WTC11 (cell line): ENCODE measurements around the gene LPAR2. TPM values are rescaled to one million over a fixed set of nuclear protein-coding genes. Genes with fewer than 3 reads are reported as not detected.

Source experiments
- ATAC-seq: fragments of 200-7000 bp; cut with Tn5 transposase; 2 replicates; pipeline ENCODE4 v1.10.0; 2021; ENCODE audit warnings: mild to moderate bottlenecking, moderate library complexity
- CTCF ChIA-PET: fragments of 300-600 bp; sonication (Branson Sonifier 250); formaldehyde crosslinking; loops from one replicate; lab custom pipeline; 2021; ENCODE audit warnings: antibody characterized with exemption; lab: Charles Lee
- POLR2A ChIA-PET: fragments of 350-600 bp; sonication (Branson Sonifier 250); formaldehyde crosslinking; loops from one replicate; lab custom pipeline; 2021; ENCODE audit warnings: antibody characterized with exemption; lab: Charles Lee
- DNase-seq: peaks from one replicate; pipeline ENCODE4 v3.0.0; 2021; ENCODE audit warnings: low spot score
- H3K27ac Mint-ChIP-seq: 2 replicates; pipeline ENCODE4 v1.8.0; 2021; ENCODE audit warnings: mixed read lengths
- H3K27me3 Mint-ChIP-seq: 2 replicates; pipeline ENCODE4 v1.8.0; 2021; ENCODE audit warnings: low read depth, mild to moderate bottlenecking, moderate library complexity, mixed read lengths
- H3K36me3 Mint-ChIP-seq: 2 replicates; pipeline ENCODE4 v1.8.0; 2021; ENCODE audit warnings: mixed read lengths
- H3K4me1 Mint-ChIP-seq: 2 replicates; pipeline ENCODE4 v1.8.0; 2022; ENCODE audit warnings: mixed read lengths
- H3K4me3 Mint-ChIP-seq: 2 replicates; pipeline ENCODE4 v1.8.0; 2021; ENCODE audit warnings: mild to moderate bottlenecking, moderate library complexity, mixed read lengths
- H3K9me3 Mint-ChIP-seq: 2 replicates; pipeline ENCODE4 v1.8.0; 2021; ENCODE audit warnings: mixed read lengths
- ATF2 ChIP-seq: sonication (generic); formaldehyde crosslinking; IDR thresholded peaks from 2 replicates; pipeline ENCODE4 v1.8.1; 2022; ENCODE audit warnings: low read depth, missing genetic modification reagents, borderline replicate concordance
- ATF3 ChIP-seq: sonication (generic); formaldehyde crosslinking; conservative IDR thresholded peaks from 2 replicates; pipeline ENCODE4 v1.8.1; 2022; ENCODE audit warnings: mild to moderate bottlenecking, missing genetic modification reagents
- ATF6 ChIP-seq: sonication (generic); formaldehyde crosslinking; IDR thresholded peaks from 2 replicates; pipeline ENCODE4 v1.8.1; 2023; ENCODE audit warnings: mild to moderate bottlenecking, missing genetic modification reagents
- CREB1 ChIP-seq: sonication (generic); formaldehyde crosslinking; IDR thresholded peaks from 2 replicates; pipeline ENCODE4 v1.8.0; 2023; ENCODE audit warnings: mild to moderate bottlenecking, missing genetic modification reagents
- CREM ChIP-seq: sonication (generic); formaldehyde crosslinking; IDR thresholded peaks from 2 replicates; pipeline ENCODE4 v1.8.1; 2022; ENCODE audit warnings: mild to moderate bottlenecking, missing genetic modification reagents, moderate library complexity
- E2F1 ChIP-seq: sonication (generic); formaldehyde crosslinking; IDR thresholded peaks from 2 replicates; pipeline ENCODE4 v1.8.0; 2022; ENCODE audit warnings: mild to moderate bottlenecking, missing genetic modification reagents
- FOXP1 ChIP-seq: sonication (generic); formaldehyde crosslinking; IDR thresholded peaks from 2 replicates; pipeline ENCODE4 v1.8.0; 2022; ENCODE audit warnings: missing genetic modification reagents, mild to moderate bottlenecking, moderate library complexity, borderline replicate concordance
- GRHL2 ChIP-seq: fragments of 250-450 bp; sonication (Bioruptor Pico); IDR thresholded peaks from 2 replicates; pipeline ENCODE4 v1.8.0; 2022; ENCODE audit warnings: mild to moderate bottlenecking, moderate library complexity; ENCODE audit not compliant: insufficient replicate concordance, severe bottlenecking
- GTF2I ChIP-seq: fragments of 250-450 bp; sonication (Bioruptor Pico); conservative IDR thresholded peaks from 2 replicates; pipeline ENCODE4 v1.4.0; 2021; ENCODE audit warnings: mild to moderate bottlenecking
- HMGXB4 ChIP-seq: sonication (generic); formaldehyde crosslinking; IDR thresholded peaks from 2 replicates; pipeline ENCODE4 v1.8.1; 2023; ENCODE audit warnings: mild to moderate bottlenecking, moderate library complexity, missing genetic modification reagents
- KAT7 ChIP-seq: sonication (generic); formaldehyde crosslinking; IDR thresholded peaks from 2 replicates; pipeline ENCODE4 v1.8.1; 2023; ENCODE audit warnings: missing genetic modification reagents, mild to moderate bottlenecking, borderline replicate concordance
- NFATC4 ChIP-seq: fragments of 250-450 bp; sonication (Bioruptor Pico); IDR thresholded peaks from 2 replicates; pipeline ENCODE4 v1.9.0; 2021; ENCODE audit warnings: mild to moderate bottlenecking
- NR1H2 ChIP-seq: sonication (generic); formaldehyde crosslinking; IDR thresholded peaks from 2 replicates; pipeline ENCODE4 v1.9.0; 2021; ENCODE audit warnings: mild to moderate bottlenecking, moderate library complexity, missing genetic modification reagents
- NR2C2 ChIP-seq: sonication (generic); formaldehyde crosslinking; IDR thresholded peaks from 2 replicates; pipeline ENCODE4 v1.8.0; 2022; ENCODE audit warnings: mild to moderate bottlenecking, missing genetic modification reagents
- OVOL2 ChIP-seq: fragments of 250-450 bp; sonication (Bioruptor Pico); IDR thresholded peaks from 2 replicates; pipeline ENCODE4 v1.9.0; 2021; ENCODE audit warnings: mild to moderate bottlenecking, borderline replicate concordance
- SOX15 ChIP-seq: fragments of 250-450 bp; sonication (Bioruptor Pico); IDR thresholded peaks from 2 replicates; pipeline ENCODE4 v1.9.0; 2021; ENCODE audit warnings: mild to moderate bottlenecking
- SP1 ChIP-seq: sonication (generic); formaldehyde crosslinking; conservative IDR thresholded peaks from 2 replicates; pipeline ENCODE4 v1.8.1; 2022; ENCODE audit warnings: missing genetic modification reagents
- STAT6 ChIP-seq: sonication (generic); formaldehyde crosslinking; conservative IDR thresholded peaks from 2 replicates; pipeline ENCODE4 v1.8.1; 2023; ENCODE audit warnings: mild to moderate bottlenecking, low read depth, missing genetic modification reagents, moderate library complexity
- TCF7 ChIP-seq: sonication (generic); formaldehyde crosslinking; IDR thresholded peaks from 2 replicates; pipeline ENCODE4 v1.8.0; 2022; ENCODE audit warnings: mild to moderate bottlenecking, low read depth, missing genetic modification reagents, moderate library complexity
- TP53 ChIP-seq: sonication (generic); formaldehyde crosslinking; IDR thresholded peaks from 2 replicates; pipeline ENCODE4 v1.8.1; 2023; ENCODE audit warnings: mild to moderate bottlenecking, missing genetic modification reagents
- USF1 ChIP-seq: sonication (generic); formaldehyde crosslinking; IDR thresholded peaks from 2 replicates; pipeline ENCODE4 v1.8.0; 2022; ENCODE audit warnings: mild to moderate bottlenecking, missing genetic modification reagents
- ZMAT4 ChIP-seq: fragments of 250-450 bp; sonication (Bioruptor Pico); IDR thresholded peaks from 2 replicates; pipeline ENCODE4 v1.9.0; 2021; ENCODE audit warnings: mild to moderate bottlenecking
- ZNF317 ChIP-seq: sonication (generic); formaldehyde crosslinking; IDR thresholded peaks from 2 replicates; pipeline ENCODE4 v1.8.1; 2023; ENCODE audit warnings: low read depth, mild to moderate bottlenecking, moderate library complexity, missing genetic modification reagents, borderline replicate concordance
- ZNF416 ChIP-seq: fragments of 250-450 bp; sonication (Bioruptor Pico); IDR thresholded peaks from 2 replicates; pipeline ENCODE4 v1.9.0; 2021; ENCODE audit warnings: mild to moderate bottlenecking, inconsistent platforms
- total RNA-seq: library from RNA; stranded (reverse); gene quantifications from 3 replicates; pipeline ENCODE4 v1.2.3, GENCODE V29; 2021

The LPAR2 gene
- total RNA-seq, 1 experiment from 2014 or later: 44.5 TPM

GRCh38 chr19:19624032-19624570 is 3.9 kb downstream of the LPAR2 start (continued):
- TF ChIP-seq OVOL2 (CRISPR knock-in tag) (no peak), NR2C2 (CRISPR knock-in tag) (no peak), ZMAT4 (CRISPR knock-in tag) (no peak)
- TF ChIP-seq, all 79 proteins: peak for 0

GRCh38 chr19:19623383-19623782 is 4.6 kb downstream of the LPAR2 start:
- Mint-ChIP-seq H3K4me1 (peaks cover 21% of the 10 kb centered on the region), H3K36me3 (peaks cover 16% of the 10 kb centered on the region), H3K9me3 (no peaks in the 10 kb centered on the region), H3K27ac (no peak overlapping the region), H3K27me3 (peaks cover 14% of the 10 kb centered on the region), H3K4me3 (no peak overlapping the region)
- CTCF ChIA-PET: no interaction called here
- POLR2A ChIA-PET: interaction anchor here (0.7 kb wide), 1 partner anchor 39 kb away, joined by 4 read pairs; no protein-coding TSS in a partner anchor
- DNase-seq (no peak), ATAC-seq (no peak)
- TF ChIP-seq ATF3 (CRISPR knock-in tag) (no peak), STAT6 (CRISPR knock-in tag) (no peak), TP53 (CRISPR knock-in tag) (no peak), GTF2I (CRISPR knock-in tag) (no peak), NR1H2 (CRISPR knock-in tag) (no peak), USF1 (CRISPR knock-in tag) (no peak), ZNF317 (CRISPR knock-in tag) (no peak), SOX15 (CRISPR knock-in tag) (no peak), ZNF416 (CRISPR knock-in tag) (no peak), CREM (CRISPR knock-in tag) (no peak), TCF7 (CRISPR knock-in tag) (no peak), CREB1 (CRISPR knock-in tag) (no peak), HMGXB4 (CRISPR knock-in tag) (no peak)

- ATAC-seq (no peak), DNase-seq (no peak)
- Mint-ChIP-seq H3K36me3 (peaks cover 11% of the 10 kb centered on the region), H3K4me3 (no peak overlapping the region), H3K4me1 (peaks cover 13% of the 10 kb centered on the region), H3K9me3 (no peaks in the 10 kb centered on the region), H3K27ac (no peak overlapping the region), H3K27me3 (peaks cover 29% of the 10 kb centered on the region)
- ChIA-PET POLR2A (no interaction called here), CTCF (interaction anchor here (1.2 to 4.7 kb wide), 4 partner anchors 24 to 88 kb away, joined by 3 to 24 read pairs (median 8); partner anchors contain the start of gene GMIP)
- TF ChIP-seq SP1 (CRISPR knock-in tag) (no peak), FOXP1 (no peak), ATF6 (no peak), KAT7 (CRISPR knock-in tag) (no peak), ATF2 (CRISPR knock-in tag) (no peak), GRHL2 (no peak), NFATC4 (CRISPR knock-in tag) (no peak), E2F1 (CRISPR knock-in tag) (no peak)
Observed at GRCh38 chr19:19619849-19620210, 8.2 kb downstream of the LPAR2 start.
